ENCODE data around the gene CFAP58. TPM values are rescaled to one million over a fixed set of nuclear protein-coding genes. Genes with fewer than 3 reads are reported as not detected.

The CFAP58 gene
- total RNA-seq, 4 donors from 2014 or later = 0.13 to 0.36 (median 0.27) TPM; not detected in 1

DNA sequence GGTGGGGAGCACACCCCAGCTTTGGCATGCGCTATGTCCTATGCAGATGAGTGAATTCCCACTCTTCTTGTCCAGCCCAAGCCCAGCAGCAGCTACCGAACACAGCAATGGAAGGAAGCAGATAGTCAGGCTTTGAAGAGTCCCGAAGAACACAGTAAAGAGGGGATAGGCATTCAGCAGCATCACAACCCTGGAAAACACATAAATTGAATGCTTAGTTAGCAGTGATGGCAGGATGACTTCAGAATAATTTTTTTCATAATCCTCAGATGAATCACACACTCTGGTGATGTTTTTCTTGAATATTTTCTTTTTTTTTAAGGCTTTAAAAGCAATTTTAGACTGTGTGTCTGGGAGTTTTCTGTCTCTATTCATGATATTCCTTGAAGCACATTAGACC is 95.8 kb downstream of the CFAP58 start:
- Histone ChIP-seq H3K27ac (no peak overlapping the region), H3K9me3 (no peaks in the 10 kb centered on the region), H3K36me3 (no peaks in the 10 kb centered on the region), H3K27me3 (no peaks in the 10 kb centered on the region), H3K4me1 (no peaks in the 10 kb centered on the region), H3K4me3 (no peak overlapping the region)
- no peak for ATAC-seq
- DNase-seq = no peak
- intact Hi-C loops (cut with DNase I; ENCODE audit: low total_unique reads) = no loop called here
- TF ChIP-seq, protein P1, sequence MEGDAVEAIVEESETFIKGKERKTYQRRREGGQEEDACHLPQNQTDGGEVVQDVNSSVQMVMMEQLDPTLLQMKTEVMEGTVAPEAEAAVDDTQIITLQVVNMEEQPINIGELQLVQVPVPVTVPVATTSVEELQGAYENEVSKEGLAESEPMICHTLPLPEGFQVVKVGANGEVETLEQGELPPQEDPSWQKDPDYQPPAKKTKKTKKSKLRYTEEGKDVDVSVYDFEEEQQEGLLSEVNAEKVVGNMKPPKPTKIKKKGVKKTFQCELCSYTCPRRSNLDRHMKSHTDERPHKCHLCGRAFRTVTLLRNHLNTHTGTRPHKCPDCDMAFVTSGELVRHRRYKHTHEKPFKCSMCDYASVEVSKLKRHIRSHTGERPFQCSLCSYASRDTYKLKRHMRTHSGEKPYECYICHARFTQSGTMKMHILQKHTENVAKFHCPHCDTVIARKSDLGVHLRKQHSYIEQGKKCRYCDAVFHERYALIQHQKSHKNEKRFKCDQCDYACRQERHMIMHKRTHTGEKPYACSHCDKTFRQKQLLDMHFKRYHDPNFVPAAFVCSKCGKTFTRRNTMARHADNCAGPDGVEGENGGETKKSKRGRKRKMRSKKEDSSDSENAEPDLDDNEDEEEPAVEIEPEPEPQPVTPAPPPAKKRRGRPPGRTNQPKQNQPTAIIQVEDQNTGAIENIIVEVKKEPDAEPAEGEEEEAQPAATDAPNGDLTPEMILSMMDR (IDR thresholded peaks at IDR 0.05 in 4 of 5, conservative IDR thresholded peaks at IDR 0.05 in 1 of 5) = no peak
- no peak for TF ChIP-seq POLR2A (IDR thresholded peaks at IDR 0.05)
- in situ Hi-C loops (cut with MboI; ENCODE audit: low sequenced_read_pairs in 4 of 4) = no loop called here

DNA sequence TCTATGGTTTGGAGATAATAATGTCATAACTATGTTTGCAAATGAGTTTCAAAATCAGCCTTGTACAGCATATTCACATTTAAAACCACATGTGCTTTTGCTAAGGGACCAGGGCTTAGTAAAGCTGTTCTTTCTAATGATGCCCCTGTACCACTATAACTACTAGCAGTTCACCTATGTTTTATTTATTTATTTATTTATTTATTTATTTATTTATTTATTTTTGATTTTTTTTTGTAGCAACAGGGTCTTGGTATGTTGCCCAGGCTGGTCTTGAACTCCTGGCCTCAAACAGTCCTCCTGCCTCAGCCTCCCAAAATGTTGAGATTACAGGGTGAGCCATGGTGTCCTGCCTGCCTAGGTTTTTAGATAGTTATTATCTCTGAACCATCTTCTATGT is 96.9 kb downstream of the CFAP58 start:
- intact Hi-C loops (cut with DNase I; ENCODE audit: low total_unique reads) = no loop called here
- Histone ChIP-seq H3K9me3 (no peaks in the 10 kb centered on the region), H3K4me1 (no peaks in the 10 kb centered on the region), H3K4me3 (no peak overlapping the region), H3K36me3 (no peaks in the 10 kb centered on the region), H3K27ac (no peak overlapping the region), H3K27me3 (no peaks in the 10 kb centered on the region)
- DNase-seq (no peak), ATAC-seq (no peak)
- no peak for TF ChIP-seq POLR2A (IDR thresholded peaks at IDR 0.05)
- TF ChIP-seq, protein P1 (IDR thresholded peaks at IDR 0.05 in 4 of 5, conservative IDR thresholded peaks at IDR 0.05 in 1 of 5) = no peak
- in situ Hi-C loops (cut with MboI; ENCODE audit: low sequenced_read_pairs in 4 of 4) = no loop called here

DNA sequence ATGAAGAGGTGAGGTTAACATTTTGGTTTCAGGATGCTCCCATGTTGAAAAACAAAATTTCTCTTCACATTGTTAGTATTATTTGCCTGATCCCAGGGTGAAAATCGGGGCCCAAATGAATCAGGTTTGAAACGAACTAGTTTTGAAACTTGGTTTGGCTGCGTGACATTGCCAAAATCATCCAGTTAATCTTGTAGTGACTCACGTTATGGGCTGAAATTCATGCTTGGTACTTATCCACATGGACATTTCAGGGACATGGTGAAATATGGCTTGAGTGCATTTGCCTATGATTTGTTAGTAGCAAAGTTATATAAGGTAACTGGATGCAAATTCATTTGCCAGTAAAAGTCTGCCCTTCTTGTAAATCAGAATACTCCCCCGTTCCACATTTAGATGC is 97.3 kb downstream of the CFAP58 start:
- no peak for ATAC-seq
- intact Hi-C loops (cut with DNase I; ENCODE audit: low total_unique reads) (no loop called here), in situ Hi-C loops (cut with MboI; ENCODE audit: low sequenced_read_pairs in 4 of 4) (no loop called here)
- no peak for DNase-seq
- H3K27ac ChIP-seq = no peak overlapping the region
- H3K4me3 ChIP-seq = no peak overlapping the region
- no peaks in the 10 kb centered on the region for H3K4me1 ChIP-seq
- H3K9me3 ChIP-seq = no peaks in the 10 kb centered on the region
- H3K36me3 ChIP-seq = no peaks in the 10 kb centered on the region
- no peak for TF ChIP-seq POLR2A (IDR thresholded peaks at IDR 0.05)
- TF ChIP-seq, protein P1 (IDR thresholded peaks at IDR 0.05 in 4 of 5, conservative IDR thresholded peaks at IDR 0.05 in 1 of 5) = no peak
- no peaks in the 10 kb centered on the region for H3K27me3 ChIP-seq

DNA sequence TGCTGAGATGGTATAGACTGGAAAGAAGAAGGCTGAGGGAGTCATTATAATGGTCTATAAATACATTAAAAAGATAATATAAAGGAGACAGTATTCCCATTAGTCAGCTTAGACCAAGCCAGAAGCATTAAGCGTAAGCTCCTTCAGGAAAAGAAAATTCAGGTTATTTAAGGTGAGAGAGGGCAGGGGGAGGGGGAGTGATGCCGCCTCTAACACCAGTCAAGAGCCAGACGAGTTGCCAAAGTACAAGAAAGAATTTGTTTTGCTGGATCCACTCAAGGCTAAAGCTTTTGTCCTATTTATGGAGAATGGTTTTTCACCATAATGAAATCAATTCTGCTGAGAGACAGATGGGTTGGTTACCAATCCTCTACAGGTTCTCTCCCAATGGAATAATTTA is 99.3 kb downstream of the CFAP58 start:
- Histone ChIP-seq H3K4me3 (no peak overlapping the region), H3K36me3 (no peaks in the 10 kb centered on the region), H3K27me3 (no peaks in the 10 kb centered on the region), H3K9me3 (no peaks in the 10 kb centered on the region), H3K27ac (no peak overlapping the region), H3K4me1 (no peaks in the 10 kb centered on the region)
- DNase-seq (no peak), ATAC-seq (no peak)
- in situ Hi-C loops (cut with MboI; ENCODE audit: low sequenced_read_pairs in 4 of 4) (no loop called here), intact Hi-C loops (cut with DNase I; ENCODE audit: low total_unique reads) (no loop called here)
- TF ChIP-seq, protein P1 (IDR thresholded peaks at IDR 0.05 in 4 of 5, conservative IDR thresholded peaks at IDR 0.05 in 1 of 5) = no peak
- TF ChIP-seq POLR2A (IDR thresholded peaks at IDR 0.05) = no peak

DNA sequence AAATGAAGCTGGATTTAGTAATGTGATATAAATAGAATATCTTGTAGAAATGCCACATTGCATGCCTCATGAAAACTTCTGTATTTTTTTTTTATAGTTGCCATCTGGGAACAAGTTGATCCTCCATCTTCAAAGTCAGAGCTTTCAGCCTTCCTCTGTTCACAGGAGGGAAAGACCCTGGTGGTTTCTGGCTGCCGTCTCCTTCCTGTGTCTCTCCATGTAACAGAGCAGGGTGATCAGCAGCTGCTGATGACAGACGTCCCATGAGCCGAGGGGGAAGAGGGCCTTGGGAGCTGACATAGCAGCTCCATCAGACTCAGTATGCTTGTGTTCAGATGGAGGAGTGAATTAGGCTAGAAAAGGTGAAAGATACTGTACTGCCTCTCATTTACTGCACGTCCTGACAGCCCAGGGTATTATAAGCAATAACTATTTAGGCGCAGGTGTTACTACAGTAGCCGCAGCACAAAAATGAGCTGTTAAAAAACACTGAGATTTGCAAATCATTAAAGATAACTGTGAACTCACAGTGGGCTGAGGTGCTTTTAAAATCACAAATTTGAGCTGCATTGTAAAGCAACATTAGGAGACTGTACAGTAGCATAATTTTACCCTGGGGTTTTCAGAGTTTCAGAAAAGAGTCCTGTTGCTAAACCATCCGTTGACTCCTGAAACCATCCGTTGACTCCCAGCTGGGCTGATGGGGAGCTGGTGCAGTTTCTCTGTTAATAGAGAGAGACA is 103.3 kb downstream of the CFAP58 start:
- Histone ChIP-seq H3K4me3 (no peak overlapping the region), H3K27me3 (no peaks in the 10 kb centered on the region), H3K27ac (no peak overlapping the region), H3K36me3 (no peaks in the 10 kb centered on the region), H3K4me1 (no peaks in the 10 kb centered on the region), H3K9me3 (no peaks in the 10 kb centered on the region)
- DNase-seq (no peak), ATAC-seq (no peak)
- TF ChIP-seq, protein P1 (IDR thresholded peaks at IDR 0.05 in 4 of 5, conservative IDR thresholded peaks at IDR 0.05 in 1 of 5) = no peak
- TF ChIP-seq POLR2A (IDR thresholded peaks at IDR 0.05) = no peak
- in situ Hi-C loops (cut with MboI; ENCODE audit: low sequenced_read_pairs in 4 of 4) (no loop called here), intact Hi-C loops (cut with DNase I; ENCODE audit: low total_unique reads) (no loop called here)
